GM18861 (cell line): ENCODE data around the gene DTNA.
A peak's percentile ranks its signal among the peaks of the same experiment; 100 is the strongest.
"Not testable (repeated sequence)": the region's sequence is repeated elsewhere in the genome, so short reads cannot be mapped to it uniquely, and the experiment has no call there.

ENCODE experiments used
- ATAC-seq: cut with Tn5 transposase; IDR thresholded peaks from one replicate; pipeline ENCODE4 v1.9.1; 2021; ENCODE audit not compliant: unreplicated experiment

The DTNA gene

DNA sequence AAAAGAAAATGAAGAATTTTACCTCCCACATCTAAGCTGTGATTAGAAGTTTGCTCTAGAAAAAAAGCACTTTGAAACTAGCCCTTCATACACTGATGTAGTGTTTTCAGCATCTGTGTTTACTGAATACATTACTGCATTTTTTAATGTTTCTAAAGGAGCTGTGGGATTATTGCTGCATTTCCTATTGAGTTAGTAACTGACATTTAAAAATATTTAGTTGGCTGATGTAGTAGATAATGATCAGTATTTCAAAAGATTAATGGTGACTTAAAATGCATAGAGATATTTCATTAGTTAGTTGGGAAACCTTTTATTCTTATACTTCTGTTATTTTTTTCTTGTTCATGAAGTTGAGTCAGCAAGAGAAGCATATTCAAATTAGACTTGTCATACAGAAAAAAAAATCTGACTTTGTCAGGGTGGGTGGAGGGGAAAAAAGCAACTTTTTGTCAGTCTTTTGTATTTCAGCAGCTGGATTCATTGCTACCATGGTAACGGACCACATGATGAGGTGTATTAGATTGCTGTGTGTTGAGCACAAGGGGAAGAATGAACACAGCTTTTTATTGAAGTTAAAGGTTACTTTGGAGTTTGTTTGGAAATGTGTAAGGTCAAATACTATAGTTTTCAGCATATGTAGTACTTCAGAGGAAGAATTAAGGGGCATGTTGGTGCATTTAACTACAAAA is at the start of gene DTNA:
Gene DTNA, plus strand, starts transcription at position 549 of the 692 bp plus-strand sequence. CDS start 45,679 bp downstream, outside the sequence.
- ATAC-seq, result no peak

DNA sequence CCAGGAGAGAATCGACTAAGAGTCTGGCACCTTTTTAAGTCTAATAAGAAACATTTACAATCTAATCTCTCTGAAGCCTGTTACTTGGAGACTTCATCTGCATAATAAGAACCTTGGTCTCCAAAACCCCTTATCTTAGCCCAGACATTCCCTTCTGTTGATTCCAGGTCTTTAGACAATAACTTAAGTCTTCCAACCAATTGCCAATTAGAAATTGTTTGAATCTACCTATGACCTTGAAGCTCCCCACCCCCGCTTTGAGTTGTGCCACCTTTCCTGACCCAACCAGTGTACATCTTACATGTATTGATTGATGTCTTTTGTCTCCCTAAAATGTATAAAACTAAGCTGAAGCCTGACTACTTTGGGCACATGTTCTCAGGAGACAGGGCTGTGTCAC is 49.5 kb upstream of the DTNA start:
- ATAC-seq, result no peak

DNA sequence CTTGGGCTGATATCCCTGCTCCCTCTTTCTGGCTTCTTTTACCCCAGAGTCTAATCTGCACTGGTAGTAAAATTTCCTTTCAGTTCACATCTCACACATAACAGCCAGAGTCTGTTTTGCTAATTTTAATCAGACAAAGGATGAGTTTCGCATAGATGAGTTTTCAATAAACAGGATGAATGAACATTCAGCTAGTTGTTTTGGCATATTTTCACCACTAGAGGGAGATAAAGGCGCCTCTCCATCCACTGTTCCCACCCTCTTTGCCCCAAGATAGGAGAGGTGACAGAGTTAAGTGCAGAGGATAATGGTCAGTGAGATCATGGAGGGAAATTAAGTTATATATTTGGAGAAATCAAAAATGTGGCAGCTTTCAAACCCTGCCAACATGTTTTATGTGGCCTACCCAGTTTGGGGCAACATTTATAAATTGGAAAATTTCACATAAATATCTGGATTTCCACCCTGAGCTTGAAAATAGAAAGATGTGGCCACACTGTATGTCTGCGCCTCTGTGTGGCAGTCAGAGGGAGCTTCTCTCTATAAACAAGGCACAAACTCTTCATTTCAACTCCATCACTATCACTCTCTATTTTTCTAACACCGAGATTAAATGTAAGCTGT is 48.5 kb upstream of the DTNA start:
- peak; percentile 85 for ATAC-seq

DNA sequence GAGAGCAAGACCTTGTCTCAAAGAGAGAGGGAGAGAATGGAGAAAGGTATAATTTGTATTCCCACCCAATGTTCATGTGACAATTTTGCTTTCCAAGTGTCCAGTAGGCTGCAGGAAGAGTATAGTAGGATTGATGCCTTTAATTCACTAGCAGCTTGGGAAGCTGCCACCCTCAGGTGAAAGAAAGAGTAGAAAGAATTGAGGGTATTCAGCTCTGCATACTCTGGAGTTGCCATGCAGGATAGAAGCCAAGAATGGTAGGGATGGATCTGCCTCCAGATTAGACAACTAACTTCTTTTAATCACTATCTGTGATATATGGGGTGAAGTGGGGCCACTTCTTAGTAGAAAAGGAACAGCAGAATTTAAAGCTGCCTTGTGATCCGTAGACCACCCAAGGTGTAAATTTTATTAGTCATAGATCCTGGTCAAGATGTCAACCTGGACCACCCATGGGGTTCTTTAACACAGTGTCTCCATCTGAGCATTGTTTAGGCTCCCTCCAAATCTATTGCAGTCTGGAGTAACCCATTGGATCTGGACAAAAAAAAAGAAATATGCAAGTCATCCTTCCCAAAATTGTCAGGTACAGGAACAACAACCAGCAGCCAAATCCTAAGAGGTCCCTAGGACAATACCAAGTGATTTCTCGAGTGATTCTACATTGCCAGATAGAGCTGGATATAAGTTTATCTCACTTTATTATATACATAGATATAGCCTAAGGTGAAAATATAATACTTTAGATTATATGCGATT is 33.1 kb upstream of the DTNA start:
- ATAC-seq, result no peak

DNA sequence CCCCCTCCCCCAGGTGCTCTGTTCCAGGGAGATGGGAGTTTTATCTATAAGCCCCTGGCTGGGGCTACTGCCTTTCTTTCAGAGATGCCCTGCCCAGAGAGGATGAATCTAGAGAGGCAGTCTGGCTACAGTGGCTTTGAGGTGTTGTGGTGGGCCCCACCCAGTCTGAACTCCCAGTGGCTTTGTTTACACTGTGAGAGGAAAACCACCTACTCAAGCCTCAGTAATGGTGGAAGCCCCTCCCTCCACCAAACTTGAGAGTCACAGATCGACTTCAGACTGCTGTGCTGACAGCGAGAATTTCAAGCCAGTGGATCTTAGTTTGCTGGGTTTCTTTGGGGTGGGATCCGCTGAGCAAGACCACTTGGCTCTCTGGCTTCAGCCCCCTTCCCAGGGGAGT is 20.3 kb upstream of the DTNA start:
- ATAC-seq, result not testable (repeated sequence)

DNA sequence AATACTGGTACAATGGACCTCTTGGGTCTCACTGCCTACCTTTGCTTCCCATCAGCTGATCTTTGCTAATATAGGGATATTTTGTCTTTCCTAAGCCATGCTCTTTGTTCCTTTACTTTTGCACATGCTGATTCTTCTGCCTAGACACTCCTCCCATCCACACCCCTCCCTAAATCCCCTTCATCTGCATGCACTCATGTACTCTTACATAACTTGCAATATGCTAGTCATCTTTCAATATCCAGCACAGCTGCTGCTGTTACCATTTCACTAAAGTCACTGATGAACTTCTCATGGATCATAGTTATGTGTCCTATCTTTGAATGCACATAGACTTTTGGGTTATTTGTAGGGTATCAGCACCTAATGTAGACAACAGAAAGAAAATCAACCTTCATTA is 18.5 kb upstream of the DTNA start:
- no peak for ATAC-seq

DNA sequence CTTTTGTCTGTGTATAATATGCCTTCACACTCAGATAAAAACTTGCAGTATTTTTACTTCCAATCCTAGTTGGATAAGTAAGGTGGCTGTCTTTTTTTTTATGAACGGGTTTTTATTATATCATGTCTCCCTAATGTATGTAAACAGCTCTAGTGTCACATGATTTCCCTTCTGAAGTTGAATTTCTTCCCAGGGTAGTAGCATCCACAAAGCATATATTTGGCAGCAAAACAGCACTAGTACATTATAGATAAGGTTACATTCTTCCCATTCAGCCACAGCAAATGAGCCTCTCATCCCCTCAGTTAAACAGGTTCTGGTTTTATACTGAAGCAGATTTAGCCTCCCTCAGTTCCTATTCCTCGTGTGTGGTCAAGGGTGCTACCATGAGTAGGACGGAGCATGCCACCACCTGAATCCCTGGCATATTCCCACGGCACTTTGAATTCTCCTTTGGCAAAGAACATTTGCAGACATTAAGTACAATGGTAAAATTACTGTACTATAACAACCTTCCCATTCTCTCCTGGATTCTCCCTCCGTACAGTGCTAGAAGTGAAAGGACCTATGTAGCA is 15.4 kb upstream of the DTNA start:
- ATAC-seq, result no peak

DNA sequence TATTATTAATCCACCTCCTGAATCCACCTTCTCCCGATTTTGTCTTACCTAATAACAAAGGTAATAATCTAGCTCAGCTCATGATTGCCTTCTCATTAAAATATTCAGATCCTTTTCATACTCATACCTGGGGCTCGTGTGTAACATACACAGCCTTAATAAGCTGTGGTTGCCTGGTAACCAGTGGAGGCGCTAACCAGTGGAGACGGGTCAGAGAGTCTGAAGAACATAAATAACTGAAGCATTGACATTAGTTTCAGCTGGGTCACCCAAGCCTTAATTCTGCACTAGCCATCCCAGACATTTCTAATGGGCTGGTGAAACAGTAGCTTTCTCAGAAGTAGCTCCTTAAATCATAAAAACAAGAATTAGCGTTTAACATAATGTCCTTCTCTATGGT is 14.8 kb upstream of the DTNA start:
- ATAC-seq, result no peak

DNA sequence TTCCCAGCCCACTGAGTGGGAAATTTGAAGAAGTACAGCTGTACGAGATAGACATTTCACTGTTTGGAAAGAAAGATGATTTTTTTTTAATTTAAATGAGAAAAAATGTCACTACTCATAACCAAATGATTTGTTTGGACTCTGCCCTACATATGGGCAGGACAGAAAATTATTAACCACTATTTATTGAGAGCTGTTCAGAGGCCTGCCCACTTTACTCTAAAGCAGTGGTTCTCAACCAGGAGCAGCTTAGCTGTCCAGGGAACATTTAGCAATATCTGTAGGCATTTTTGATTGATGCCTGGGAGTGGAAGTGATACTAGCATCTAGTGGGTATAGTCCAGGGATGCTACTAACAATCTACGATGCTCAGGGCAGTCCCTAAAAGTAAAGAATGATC is 13.4 kb upstream of the DTNA start:
- no peak for ATAC-seq

DNA sequence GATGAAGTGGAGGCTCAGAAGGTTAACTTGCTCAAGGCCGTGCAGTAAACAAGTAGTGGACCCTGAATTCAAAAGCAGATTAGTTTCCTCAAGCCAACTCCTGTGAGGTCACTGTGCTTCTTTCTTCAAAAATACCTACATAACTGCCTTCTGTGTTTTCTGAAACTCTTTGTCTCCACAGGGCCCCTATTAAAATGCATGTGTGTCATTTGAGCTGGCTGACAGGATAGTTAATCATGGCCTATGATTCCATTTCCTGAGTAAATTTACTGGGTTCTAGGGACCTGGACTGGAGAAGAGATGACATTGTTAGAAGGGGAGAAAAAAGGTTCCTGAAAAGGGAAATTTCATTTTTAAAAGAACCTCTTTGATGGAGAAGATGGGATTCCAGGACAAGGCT is 12.9 kb upstream of the DTNA start:
- no peak for ATAC-seq

DNA sequence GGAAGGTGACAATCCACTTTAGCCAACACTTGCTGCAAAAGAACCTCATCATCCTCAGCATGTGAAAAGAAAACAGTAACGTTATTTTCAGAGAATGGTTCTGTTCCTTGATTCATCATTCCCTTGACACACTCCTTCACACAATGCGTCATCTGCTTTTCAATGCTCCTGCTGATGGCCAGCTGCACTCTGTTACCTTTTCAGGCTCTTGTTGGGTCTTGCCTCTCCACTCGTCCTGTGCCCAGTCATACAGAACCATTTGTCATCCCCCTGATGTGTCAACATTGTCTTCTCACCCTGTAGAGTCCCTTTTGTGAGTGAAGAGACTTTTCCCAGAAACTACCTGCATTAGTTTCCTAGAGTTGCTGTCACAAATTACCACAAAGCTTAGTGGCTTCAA is 12.2 kb upstream of the DTNA start:
- no peak for ATAC-seq

DNA sequence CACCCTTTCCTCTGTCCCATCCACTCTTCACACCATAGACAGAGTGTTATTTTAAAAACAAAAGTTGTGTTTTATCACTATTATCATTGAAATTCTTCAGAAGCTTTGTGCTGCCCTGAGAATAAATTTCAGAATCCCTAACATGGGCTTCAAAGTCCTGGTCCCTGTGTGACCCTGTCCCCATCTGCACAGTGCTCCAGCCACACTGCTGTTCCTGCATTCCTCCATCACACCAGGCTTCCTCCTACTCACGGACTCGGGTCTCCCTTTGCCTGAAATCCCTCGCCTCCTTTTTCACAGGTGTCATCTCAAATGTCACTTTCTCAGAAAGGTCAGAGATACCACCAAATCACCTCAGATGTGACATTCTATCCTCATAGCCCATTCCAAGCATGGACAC is 8.2 kb upstream of the DTNA start:
- no peak for ATAC-seq

DNA sequence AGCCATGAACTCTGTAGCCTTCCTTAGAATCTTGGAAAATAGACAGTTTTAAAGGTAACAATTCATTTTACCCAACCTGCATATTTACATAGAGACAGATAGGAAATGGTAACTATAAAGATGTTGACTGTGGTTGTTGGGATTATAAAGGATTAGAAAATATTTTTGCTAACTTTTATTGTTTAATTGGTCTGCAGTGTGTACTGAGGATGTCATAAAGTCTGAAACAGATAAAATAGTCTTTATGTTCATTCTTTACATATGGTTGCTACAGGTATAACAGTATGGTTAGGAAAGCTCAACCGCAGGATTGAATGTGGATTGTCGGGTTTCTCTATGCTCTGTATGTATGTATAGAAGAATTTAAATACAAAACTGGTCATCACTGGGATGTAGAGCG is 7.3 kb upstream of the DTNA start:
- ATAC-seq, result no peak

DNA sequence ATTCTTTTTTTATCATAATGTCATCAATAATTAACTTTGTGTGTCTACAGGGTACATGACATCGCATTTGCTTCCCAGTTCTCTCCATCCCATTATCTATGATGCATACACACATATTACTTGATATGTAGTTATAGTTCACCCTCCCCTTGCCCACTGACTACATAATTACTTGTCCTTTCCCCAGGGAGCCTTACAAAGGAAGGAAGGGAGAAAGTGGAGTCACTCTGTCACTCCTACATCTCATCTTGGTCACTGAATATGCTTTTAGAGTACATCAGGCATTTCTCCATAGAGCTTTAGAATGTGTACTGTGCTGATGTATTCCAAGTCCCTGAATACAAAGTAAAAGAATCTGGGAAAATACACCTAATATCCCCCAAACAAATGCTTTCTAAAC is 6.0 kb upstream of the DTNA start:
- ATAC-seq, result no peak

DNA sequence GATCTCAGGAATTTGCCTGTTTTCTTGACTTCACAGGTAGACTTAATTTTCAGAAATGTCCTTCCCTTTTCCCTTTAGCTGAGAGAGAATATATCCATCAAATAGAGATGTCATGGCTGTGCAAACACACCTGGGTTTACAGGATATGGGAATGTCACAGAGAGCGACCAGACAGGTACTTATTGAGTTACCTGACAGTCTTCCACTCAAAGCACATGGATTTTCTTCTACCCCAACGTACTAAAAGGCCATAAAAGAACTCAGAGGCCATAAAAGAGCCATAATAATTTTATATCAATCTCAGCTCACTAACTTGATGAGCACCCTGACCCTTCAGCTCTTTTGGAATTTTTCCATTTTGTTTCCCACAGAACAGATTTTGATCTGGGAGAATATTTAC is 5.3 kb upstream of the DTNA start:
- no peak for ATAC-seq

DNA sequence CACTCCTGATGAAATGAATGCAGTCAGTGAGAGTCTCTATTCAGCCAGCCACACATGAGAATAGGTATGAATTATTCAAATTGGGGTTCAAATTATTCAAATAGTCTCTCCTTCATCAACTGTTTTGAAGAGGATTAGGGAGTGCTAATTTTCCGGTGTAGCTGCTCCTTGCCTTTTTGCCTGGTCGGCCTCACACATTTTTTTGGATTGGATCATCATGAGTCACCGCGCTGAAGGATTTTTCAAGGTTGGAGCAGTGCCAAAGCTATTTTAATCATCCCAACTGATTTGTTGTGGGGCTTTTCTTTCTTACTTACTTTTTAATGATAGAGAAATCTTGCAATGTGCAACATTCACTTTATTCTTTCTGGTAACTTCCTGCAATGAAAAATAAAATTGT is 2.4 kb upstream of the DTNA start:
- no peak for ATAC-seq

DNA sequence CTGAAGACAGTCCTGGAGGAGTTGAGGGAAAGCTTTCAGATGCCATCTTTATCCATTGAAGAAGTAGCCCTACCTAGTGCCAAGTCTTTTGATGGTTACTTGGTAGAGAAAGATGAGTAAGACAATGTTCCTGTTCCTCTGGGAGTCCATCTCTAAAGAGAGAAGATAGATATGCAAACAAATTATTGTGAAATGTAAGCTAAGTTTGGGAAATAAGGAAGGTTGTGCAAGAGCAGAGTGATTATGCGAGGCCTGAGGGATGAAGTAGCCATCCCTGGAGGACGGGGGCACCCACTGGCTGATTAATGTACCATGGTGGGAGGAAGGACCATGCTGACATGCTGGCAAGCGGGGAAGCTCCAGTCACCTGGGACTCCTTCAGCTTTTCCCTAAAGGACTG is 994 bp upstream of the DTNA start:
- ATAC-seq, result no peak

DNA sequence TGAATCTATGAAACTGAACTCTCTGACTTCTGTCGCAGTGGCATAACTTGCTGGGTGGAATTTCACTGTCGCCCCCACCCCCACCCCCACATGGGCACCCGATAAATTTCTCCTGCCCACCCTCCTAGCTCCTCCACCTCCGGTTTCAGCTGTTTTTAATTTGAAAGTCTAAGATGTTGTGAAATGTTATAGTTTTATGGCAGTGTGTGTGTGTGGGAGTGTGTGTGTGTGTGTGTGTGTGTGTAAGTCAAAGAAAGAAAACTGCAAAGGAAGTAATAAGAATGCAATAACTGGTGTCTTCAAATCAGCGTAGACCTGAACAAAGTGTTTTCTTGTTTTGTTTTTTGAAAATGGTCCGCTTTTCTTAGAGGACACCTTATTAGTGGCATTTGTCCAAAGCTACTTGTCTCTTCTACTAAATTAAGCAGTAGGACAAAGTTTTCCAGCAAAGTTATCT is 388 bp downstream of the DTNA start:
- no peak for ATAC-seq

DNA sequence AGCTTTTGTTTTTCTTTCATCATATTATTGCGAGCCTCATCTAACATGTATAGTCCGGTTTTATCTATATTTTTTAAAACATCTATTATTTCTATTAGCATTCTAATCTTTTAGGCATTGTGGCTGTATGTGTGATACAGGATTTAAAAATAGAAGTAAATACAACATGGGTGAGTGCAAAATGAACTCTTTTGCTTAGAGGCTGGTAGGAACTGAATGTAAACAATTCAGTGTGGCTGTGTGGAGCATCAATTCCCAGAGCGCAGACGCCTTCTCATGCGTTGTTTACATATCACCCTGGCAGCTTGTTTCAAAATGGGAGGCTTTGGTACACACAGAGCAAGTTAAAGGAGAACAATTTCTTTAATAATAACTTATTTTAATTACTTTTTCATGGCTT is 836 bp downstream of the DTNA start:
- no peak for ATAC-seq

DNA sequence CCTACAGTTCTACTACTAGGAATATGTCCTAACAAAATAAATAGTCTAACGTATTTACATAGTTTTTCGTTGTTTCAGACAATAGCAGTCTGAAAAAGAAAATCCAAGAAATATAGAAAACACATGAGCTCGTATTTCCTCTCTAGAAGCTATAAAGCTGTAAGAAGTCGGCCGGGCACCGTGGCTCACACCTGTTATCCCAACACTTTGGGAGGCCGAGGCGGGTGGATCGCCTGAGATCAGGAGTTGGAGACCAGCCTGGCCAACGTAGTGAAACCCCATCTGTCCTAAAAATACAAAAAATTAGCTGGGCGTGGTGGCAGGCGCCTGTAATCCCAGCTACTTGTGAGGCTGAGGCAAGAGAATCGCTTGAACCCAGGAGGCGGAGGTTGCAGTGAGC is 6.0 kb downstream of the DTNA start:
- ATAC-seq, result not testable (repeated sequence)

DNA sequence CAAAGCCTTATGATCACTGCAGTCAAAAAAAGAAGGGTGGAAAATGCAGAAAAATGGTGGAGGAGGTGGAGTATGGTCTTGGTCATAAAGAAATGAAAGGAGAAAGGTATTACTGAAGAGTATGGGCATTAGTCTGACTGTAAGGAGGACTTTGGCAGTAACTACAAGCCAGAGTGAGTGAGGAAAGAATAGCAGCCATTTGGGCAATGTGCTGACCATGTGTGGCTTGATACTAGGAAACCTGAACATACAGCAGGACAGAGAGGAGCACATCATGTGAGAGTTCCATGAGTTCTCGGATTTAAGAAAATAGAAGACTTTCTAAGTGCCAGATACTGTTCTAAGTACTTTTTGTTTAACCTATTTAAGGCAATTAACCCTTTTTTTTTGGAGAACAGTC is 8.5 kb downstream of the DTNA start:
- ATAC-seq, result no peak

DNA sequence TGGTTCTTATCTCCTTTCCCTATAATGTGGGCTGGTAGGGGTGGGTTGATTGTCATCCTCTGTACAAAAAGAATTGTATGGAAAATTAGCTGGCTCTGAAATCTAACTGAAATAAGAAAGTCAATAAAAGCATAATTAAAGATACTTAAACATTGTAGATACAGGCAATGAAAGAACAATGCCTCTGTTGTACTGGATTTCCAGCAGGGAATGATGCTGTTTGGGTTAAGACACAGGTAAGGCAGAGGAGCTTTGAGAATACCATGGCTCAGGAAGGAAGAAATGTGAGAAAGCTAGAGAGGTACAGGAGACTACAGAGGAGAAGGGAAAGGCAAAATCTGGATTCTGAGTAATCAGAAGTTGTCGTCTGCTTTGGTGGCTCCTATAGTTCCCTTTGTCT is 10.1 kb downstream of the DTNA start:
- ATAC-seq, result no peak
